A549 (cell line): ENCODE data around the gene CEP112. TPM values are rescaled to one million over a fixed set of nuclear protein-coding genes. Genes with fewer than 3 reads are reported as not detected.

Experiments used
- ATAC-seq, 2 experiments: fragments of 200-7000 bp in 1 of 2; fragments of >200 bp in 1 of 2; cut with Nextera tagmentation in 1 of 2; cut with Tn5 transposase in 1 of 2; 3 replicates each; pipeline versions ENCODE4 v1.8.0 to v1.9.1; 2018 to 2020; ENCODE audit warnings: mild to moderate bottlenecking in 1 of 2, moderate library complexity in 1 of 2
- CTCF ChIA-PET: fragments of 300-600 bp; sonication (Branson Sonifier 250); formaldehyde crosslinking; extraction: SDS; loops from one replicate; lab custom pipeline; 2021; ENCODE audit warnings: antibody characterized with exemption, inconsistent platforms; lab: Yijun Ruan, JAX
- POLR2A ChIA-PET: fragments of 350-600 bp; formaldehyde crosslinking; extraction: SDS; loops from one replicate; lab custom pipeline; 2021; ENCODE audit warnings: antibody characterized with exemption, inconsistent platforms; lab: Yijun Ruan, JAX
- DNase-seq, 2 experiments: peaks; one replicate each; pipeline versions ENCODE4 v3.0.0 to v3.0.0-alpha.2; 2011 to 2016; ENCODE audit warnings: low read depth in 1 of 2, low spot score in 1 of 2
- FAIRE-seq: peaks from 2 replicates; lab custom pipeline; 2011; peaks lifted over from hg19 to GRCh38; lab: Jason Lieb, UNC
- H3K27ac ChIP-seq, 2 experiments: fragments of >200 bp; sonication (Bioruptor Twin); formaldehyde crosslinking; 3 replicates each; pipeline ENCODE4 v1.5.1; 2016 to 2017
- H3K4me1 ChIP-seq: fragments of >200 bp; sonication (Bioruptor Twin); formaldehyde crosslinking; 3 replicates; pipeline ENCODE4 v1.6.1; 2016
- H3K4me2 ChIP-seq: fragments of >200 bp; sonication (Bioruptor Twin); formaldehyde crosslinking; 3 replicates; pipeline ENCODE4 v1.6.1; 2016
- H3K4me3 ChIP-seq: fragments of >200 bp; sonication (Bioruptor Twin); formaldehyde crosslinking; 3 replicates; pipeline ENCODE4 v1.5.1; 2016
- H3K9me3 ChIP-seq: fragments of >200 bp; sonication (Bioruptor Twin); formaldehyde crosslinking; 3 replicates; pipeline ENCODE4 v1.6.1; 2016
- CBX2 ChIP-seq: fragments of 200-600 bp; sonication (generic); IDR thresholded peaks from 2 replicates; pipeline ENCODE4 v1.6.1; 2016; ENCODE audit warnings: low read depth, mild to moderate bottlenecking, borderline replicate concordance
- CBX8 ChIP-seq: fragments of 200-600 bp; sonication (generic); IDR thresholded peaks from 2 replicates; pipeline ENCODE4 v1.6.1; 2016
- CEBPB ChIP-seq, 2 experiments: fragments of >200 bp in 1 of 2; sonication (Bioruptor Twin) in 1 of 2; formaldehyde crosslinking in 1 of 2; IDR thresholded peaks; 2 replicates each; pipeline ENCODE4 v1.6.1; 2012 to 2016
- EHMT2 ChIP-seq: fragments of 200-600 bp; sonication (generic); IDR thresholded peaks from 2 replicates; pipeline ENCODE4 v1.6.1; 2016; ENCODE audit warnings: antibody characterized with exemption, low read depth, mild to moderate bottlenecking, moderate library complexity
- ESRRA ChIP-seq: fragments of 150-350 bp; IDR thresholded peaks from 2 replicates; pipeline ENCODE4 v1.6.1; 2014; ENCODE audit warnings: mild to moderate bottlenecking, low read length, borderline replicate concordance
- GATA3 ChIP-seq: IDR thresholded peaks from 2 replicates; pipeline ENCODE4 v1.6.1; 2012; ENCODE audit warnings: borderline replicate concordance
- HDAC2 ChIP-seq: fragments of 200-600 bp; sonication (generic); IDR thresholded peaks from 2 replicates; pipeline ENCODE4 v1.6.1; 2016
- HOXA7 ChIP-seq: fragments of 250-450 bp; sonication (Bioruptor Pico); IDR thresholded peaks from 2 replicates; pipeline ENCODE4 v1.5.0; 2020; ENCODE audit warnings: mild to moderate bottlenecking, moderate library complexity
- JUN ChIP-seq, 2 experiments: fragments of >200 bp; sonication (Bioruptor Twin); formaldehyde crosslinking; IDR thresholded peaks; 2 replicates in 1 of 2; 3 replicates in 1 of 2; pipeline ENCODE4 v1.6.1; 2016 to 2017
- JUNB ChIP-seq: fragments of >200 bp; sonication (Bioruptor Twin); formaldehyde crosslinking; IDR thresholded peaks from 2 replicates; pipeline ENCODE4 v1.6.1; 2016
- KDM5A ChIP-seq: fragments of 200-600 bp; sonication (generic); IDR thresholded peaks from 2 replicates; pipeline ENCODE4 v1.6.1; 2016; ENCODE audit warnings: antibody characterized with exemption, mild to moderate bottlenecking
- MAZ ChIP-seq: fragments of 150-350 bp; IDR thresholded peaks from 2 replicates; pipeline ENCODE4 v1.6.1; 2014; ENCODE audit warnings: antibody characterized with exemption, low read depth, low read length, borderline replicate concordance
- PHF8 ChIP-seq: fragments of 200-600 bp; sonication (generic); IDR thresholded peaks from 2 replicates; pipeline ENCODE4 v1.6.1; 2016; ENCODE audit warnings: low read depth, mild to moderate bottlenecking, antibody characterized with exemption, moderate library complexity, borderline replicate concordance
- POLR2A ChIP-seq: IDR thresholded peaks from 2 replicates; pipeline ENCODE4 v1.6.1; 2012; ENCODE audit warnings: mild to moderate bottlenecking, low read length
- POLR2AphosphoS2 ChIP-seq: conservative IDR thresholded peaks from 2 replicates; pipeline ENCODE4 v1.6.1; 2012; ENCODE audit warnings: low read length, improper control_type of control experiment, inconsistent platforms
- RCOR1 ChIP-seq: fragments of 150-350 bp; IDR thresholded peaks from 2 replicates; pipeline ENCODE4 v1.6.1; 2014; ENCODE audit warnings: antibody characterized with exemption, low read length, low read depth
- RFX5 ChIP-seq: fragments of 450-650 bp; IDR thresholded peaks from 2 replicates; pipeline ENCODE4 v1.7.1; 2014; ENCODE audit warnings: antibody characterized with exemption, mild to moderate bottlenecking, moderate library complexity
- TP53 ChIP-seq: fragments of 250-450 bp; sonication (Bioruptor Pico); IDR thresholded peaks from 2 replicates; pipeline ENCODE4 v1.5.0; 2021; ENCODE audit warnings: mild to moderate bottlenecking, moderate library complexity
- WGBS: methylation state at CpG from one replicate; pipeline ENCODE4 v1.1.6; 2017; ENCODE audit errors: missing lambda C conversion rate; 5-methylcytosine and 5-hydroxymethylcytosine counted together
- polyA minus RNA-seq: library from RNA; depleted of rRNA, polyadenylated mRNA; stranded (reverse); fragments of >200 nt; gene quantifications from 2 replicates; pipeline ENCODE4 v1.2.3, GENCODE V29; 2011; rRNA and poly(A)+ RNA removed
- polyA plus RNA-seq, 4 experiments: library from polyadenylated mRNA; depleted of rRNA in 3 of 4; stranded (reverse); fragments of >200 nt; fragmentation: RNase III in 1 of 4; extraction: RNeasy Plus Mini Kit Qiagen cat#74134 plus additional on column Dnase treatment in 1 of 4; gene quantifications; 2 replicates in 3 of 4; 3 replicates in 1 of 4; pipeline ENCODE4 v1.2.3, GENCODE V29; 2011 to 2017
- TF ChIP-seq, protein P1 (sequence below): fragments of 450-650 bp; IDR thresholded peaks from 2 replicates; pipeline ENCODE4 v1.6.1; 2014; ENCODE audit warnings: antibody characterized with exemption
- TF ChIP-seq, protein P2 (sequence below): fragments of >200 bp; sonication (Bioruptor Twin); formaldehyde crosslinking; IDR thresholded peaks from 2 replicates; pipeline ENCODE4 v1.6.1; 2016
- TF ChIP-seq, protein P3 (sequence below): IDR thresholded peaks from 2 replicates; pipeline ENCODE4 v1.6.1; 2012
- TF ChIP-seq, protein P4 (sequence below): fragments of 250-450 bp; sonication (Bioruptor Pico); IDR thresholded peaks from 2 replicates; pipeline ENCODE4 v1.5.0; 2021; ENCODE audit warnings: mild to moderate bottlenecking, moderate library complexity, borderline replicate concordance

The CEP112 gene
- polyA plus RNA-seq (2011; rRNA removed) (15.2 and 17.9 TPM in 2 replicates), polyA plus RNA-seq (2017; fragmentation: RNase III; extraction: RNeasy Plus Mini Kit Qiagen cat#74134 plus additional on column Dnase treatment) (9.1 to 10.7 TPM (median 9.6 TPM) in 3 replicates), polyA minus RNA-seq (12.0 and 12.1 TPM in 2 replicates)
- 4.5 and 4.7 TPM in 2 replicates for polyA plus RNA-seq (2012; cell fraction: cytosol; rRNA removed)
- 1.0 and 1.4 TPM in 2 replicates for polyA plus RNA-seq (2012; cell fraction: nucleus; rRNA removed)

DNA sequence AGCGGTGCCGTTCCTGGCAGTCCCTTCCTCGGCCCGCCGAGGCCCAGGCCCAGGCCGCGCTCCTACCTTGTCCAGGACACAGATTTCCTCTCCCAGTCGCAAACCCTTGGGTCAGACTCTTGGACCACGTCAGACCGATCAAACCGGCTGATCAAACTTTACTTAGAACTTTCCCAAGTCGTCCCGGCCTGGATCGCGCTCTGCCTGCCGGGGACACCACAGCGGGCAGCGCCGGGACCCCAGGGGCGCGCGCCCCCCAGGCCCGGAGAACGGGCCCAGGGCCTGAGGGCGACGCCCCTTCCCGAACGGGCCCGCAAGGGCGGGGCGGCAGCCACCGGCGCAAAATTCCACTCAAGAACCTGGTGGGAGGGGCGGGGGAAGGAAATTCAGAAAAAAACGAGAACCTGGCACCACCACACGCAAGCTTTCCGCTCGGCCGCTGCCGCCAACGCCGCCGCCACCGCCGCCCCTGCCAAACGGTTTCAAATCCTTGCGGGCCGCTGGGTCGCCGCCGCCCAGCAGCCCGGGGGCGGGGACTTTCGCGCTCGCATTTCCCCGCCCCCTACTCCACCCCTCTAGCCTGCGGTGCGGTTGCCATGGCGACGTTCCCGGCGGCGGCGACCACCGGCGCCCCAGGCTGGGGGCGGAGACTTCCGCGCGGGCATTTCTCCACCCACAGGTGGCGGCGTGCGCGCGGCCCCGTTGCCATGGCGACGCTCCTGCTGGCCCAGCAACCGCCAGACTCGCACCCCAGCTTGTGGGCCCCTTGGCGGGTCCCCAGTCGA, at the start of gene CEP112:
Gene CEP112, minus strand, starts transcription at position 541 of the 785 bp plus-strand sequence.
- ATAC-seq (peak; percentile 79 to 85), DNase-seq (peak; percentile 79 to 86), FAIRE-seq (no peak)
- no peaks in the 10 kb centered on the region for H3K9me3 ChIP-seq
- TF ChIP-seq, protein P1, sequence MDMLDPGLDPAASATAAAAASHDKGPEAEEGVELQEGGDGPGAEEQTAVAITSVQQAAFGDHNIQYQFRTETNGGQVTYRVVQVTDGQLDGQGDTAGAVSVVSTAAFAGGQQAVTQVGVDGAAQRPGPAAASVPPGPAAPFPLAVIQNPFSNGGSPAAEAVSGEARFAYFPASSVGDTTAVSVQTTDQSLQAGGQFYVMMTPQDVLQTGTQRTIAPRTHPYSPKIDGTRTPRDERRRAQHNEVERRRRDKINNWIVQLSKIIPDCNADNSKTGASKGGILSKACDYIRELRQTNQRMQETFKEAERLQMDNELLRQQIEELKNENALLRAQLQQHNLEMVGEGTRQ: no peak
- TF ChIP-seq EHMT2 (no peak), TP53 (no peak), POLR2A (peak; percentile 13; the same call in 1 of the 2 replicates), ESRRA (no peak), RFX5 (peak; percentile 86), RCOR1 (no peak), CBX2 (no peak), PHF8 (peak; percentile 88), KDM5A (no peak), HOXA7 (CRISPR knock-in tag) (no peak), HDAC2 (0 out of 2 replicates have a peak, but pooled peaks have one; percentile 27), MAZ (no peak), GATA3 (0 out of 2 replicates have a peak, but pooled peaks have one; percentile 22), JUN (IDR thresholded peaks at IDR 0.05) (peak in 1 of 2 experiments; percentile 59; a peak in 2 of 5 replicates), POLR2AphosphoS2 (no peak)
- TF ChIP-seq, protein P2, sequence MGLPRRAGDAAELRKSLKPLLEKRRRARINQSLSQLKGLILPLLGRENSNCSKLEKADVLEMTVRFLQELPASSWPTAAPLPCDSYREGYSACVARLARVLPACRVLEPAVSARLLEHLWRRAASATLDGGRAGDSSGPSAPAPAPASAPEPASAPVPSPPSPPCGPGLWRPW: no peak
- TF ChIP-seq, protein P3, sequence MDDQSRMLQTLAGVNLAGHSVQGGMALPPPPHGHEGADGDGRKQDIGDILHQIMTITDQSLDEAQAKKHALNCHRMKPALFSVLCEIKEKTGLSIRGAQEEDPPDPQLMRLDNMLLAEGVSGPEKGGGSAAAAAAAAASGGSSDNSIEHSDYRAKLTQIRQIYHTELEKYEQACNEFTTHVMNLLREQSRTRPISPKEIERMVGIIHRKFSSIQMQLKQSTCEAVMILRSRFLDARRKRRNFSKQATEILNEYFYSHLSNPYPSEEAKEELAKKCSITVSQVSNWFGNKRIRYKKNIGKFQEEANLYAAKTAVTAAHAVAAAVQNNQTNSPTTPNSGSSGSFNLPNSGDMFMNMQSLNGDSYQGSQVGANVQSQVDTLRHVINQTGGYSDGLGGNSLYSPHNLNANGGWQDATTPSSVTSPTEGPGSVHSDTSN: no peak
- TF ChIP-seq, protein P4, sequence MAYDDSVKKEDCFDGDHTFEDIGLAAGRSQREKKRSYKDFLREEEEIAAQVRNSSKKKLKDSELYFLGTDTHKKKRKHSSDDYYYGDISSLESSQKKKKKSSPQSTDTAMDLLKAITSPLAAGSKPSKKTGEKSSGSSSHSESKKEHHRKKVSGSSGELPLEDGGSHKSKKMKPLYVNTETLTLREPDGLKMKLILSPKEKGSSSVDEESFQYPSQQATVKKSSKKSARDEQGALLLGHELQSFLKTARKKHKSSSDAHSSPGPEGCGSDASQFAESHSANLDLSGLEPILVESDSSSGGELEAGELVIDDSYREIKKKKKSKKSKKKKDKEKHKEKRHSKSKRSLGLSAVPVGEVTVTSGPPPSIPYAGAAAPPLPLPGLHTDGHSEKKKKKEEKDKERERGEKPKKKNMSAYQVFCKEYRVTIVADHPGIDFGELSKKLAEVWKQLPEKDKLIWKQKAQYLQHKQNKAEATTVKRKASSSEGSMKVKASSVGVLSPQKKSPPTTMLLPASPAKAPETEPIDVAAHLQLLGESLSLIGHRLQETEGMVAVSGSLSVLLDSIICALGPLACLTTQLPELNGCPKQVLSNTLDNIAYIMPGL (CRISPR knock-in tag): peak; percentile 71; the same call in 1 of the 2 replicates
- 1% methylated on average over 36 of the region's 83 CpGs for WGBS
- H3K4me1 ChIP-seq: peaks cover 10% of the 10 kb centered on the region
- peak within 1 kb of the TSS; percentile 73 to 90 for H3K27ac ChIP-seq
- POLR2A ChIA-PET: no interaction called here
- peak within 1 kb of the TSS; percentile 86 for H3K4me2 ChIP-seq
- CTCF ChIA-PET: interaction anchor here (1.1 to 6.4 kb wide), 7 partner anchors 9 to 960 kb away, joined by 4 to 35 read pairs (median 5); no protein-coding TSS in a partner anchor
- H3K4me3 ChIP-seq: peak within 1 kb of the TSS; percentile 80

DNA sequence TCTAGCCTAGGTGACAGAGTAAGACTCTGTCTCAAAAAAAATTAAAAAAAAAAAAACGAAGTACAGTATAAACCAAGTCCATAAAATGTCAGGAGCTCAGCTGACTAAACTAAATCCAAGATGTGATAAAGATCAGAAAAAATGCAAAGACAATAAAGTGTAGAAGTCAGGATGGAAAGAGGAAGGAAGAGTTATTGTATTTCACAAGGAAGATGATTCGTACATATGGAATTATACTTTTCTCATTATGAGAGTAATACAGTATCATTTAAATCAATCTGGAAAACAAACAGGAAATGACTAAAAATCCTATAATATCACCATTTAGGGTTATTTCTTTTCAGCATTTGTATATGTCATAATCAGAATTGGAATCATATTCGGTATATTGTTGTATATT, 48.7 kb upstream of the CEP112 start:
- 36% methylated on average over 3 of the region's 3 CpGs for WGBS
- Histone ChIP-seq H3K4me1 (peaks cover 22% of the 10 kb centered on the region), H3K27ac (peak overlapping the region in 1 of 2 experiments; percentile 69; a peak in 3 of 6 replicates), H3K9me3 (no peaks in the 10 kb centered on the region), H3K4me2 (peak overlapping the region; percentile 13; the same call in 1 of the 3 replicates)
- CTCF ChIA-PET: interaction anchor here (0.6 to 1.8 kb wide), 10 partner anchors 10 to 1009 kb away, joined by 3 to 5 read pairs (median 4); no protein-coding TSS in a partner anchor
- DNase-seq: peak in 1 of 2 experiments; percentile 31
- TF ChIP-seq JUNB: 0 out of 2 replicates have a peak, but pooled peaks have one; percentile 41
- peak; percentile 47; the same call in 1 of the 2 replicates for TF ChIP-seq GATA3
- 0 out of 4 replicates have a peak, but pooled peaks of 1 of the 2 experiments have one; percentile 9 for TF ChIP-seq CEBPB (IDR thresholded peaks at IDR 0.05)
- no peak for TF ChIP-seq CBX8
- TF ChIP-seq, all 56 proteins: peak for 3
- POLR2A ChIA-PET: no interaction called here
- ATAC-seq (no peak; a peak in 2 of 6 replicates), FAIRE-seq (no peak)
- no peak overlapping the region for H3K4me3 ChIP-seq
